ENCODE data around the gene PALLD.

GRCh38 chr4:168480931-168481611 lies 15.8 kb upstream of the PALLD start:
- no peak for TF ChIP-seq EZH2 (optimal IDR thresholded peaks at IDR 0.05; ENCODE audit: low read depth, low read length)
- no peak for TF ChIP-seq CTCF (IDR thresholded peaks at IDR 0.05; ENCODE audit: low read length)
